Gastrocnemius medialis (tissue), 4 donors: ENCODE results near the gene CTIF.

Experiments
- CTCF ChIP-seq, 5 experiments: fragments of 450-650 bp in 3 of 5; fragments of 200-600 bp in 2 of 5; sonication (generic) in 2 of 5; IDR thresholded peaks in 4 of 5; conservative IDR thresholded peaks in 1 of 5; 1 replicate in 4 of 5; 2 replicates in 1 of 5; pipeline ENCODE4 v1.5.1; 2016 to 2019; ENCODE audit warnings: antibody characterized with exemption in 5 of 5, mild to moderate bottlenecking in 3 of 5, moderate library complexity in 3 of 5
- POLR2A ChIP-seq, 2 donors: fragments of 450-650 bp; IDR thresholded peaks; one replicate each; pipeline ENCODE4 v1.6.1; 2017; ENCODE audit warnings: antibody characterized with exemption in 2 of 2, mild to moderate bottlenecking in 2 of 2, moderate library complexity in 2 of 2

GRCh38 chr18:48698707-48699106, 159.9 kb downstream of the CTIF start:
- TF ChIP-seq CTCF (IDR thresholded peaks at IDR 0.05 in 4 of 5, conservative IDR thresholded peaks at IDR 0.05 in 1 of 5): no peak
- TF ChIP-seq POLR2A (IDR thresholded peaks at IDR 0.05): no peak
